Upper lobe of left lung (tissue), 6 donors: Measurements from ENCODE around the gene GALNT2. TPM values are rescaled to one million over a fixed set of nuclear protein-coding genes. Genes with fewer than 3 reads are reported as not detected.

Source experiments
- ATAC-seq, 2 donors: fragments of 200-7000 bp; cut with Tn5 transposase; one replicate each; pipeline ENCODE4 v1.9.1; 2022; ENCODE audit warnings: mild to moderate bottlenecking in 2 of 2, moderate library complexity in 2 of 2; ENCODE audit not compliant: low FRiP score in 2 of 2
- DNase-seq, 2 donors: peaks; one replicate each; pipeline ENCODE4 v3.0.0-alpha.2; 2019 to 2020
- H3K27ac ChIP-seq, 4 donors: fragments of 200-600 bp; sonication (generic); one replicate each; pipeline ENCODE4 v1.5.1; 2016 to 2019
- H3K27me3 ChIP-seq, 4 donors: fragments of 200-600 bp; sonication (generic); one replicate each; pipeline ENCODE4 v1.5.1; 2017 to 2019
- H3K36me3 ChIP-seq, 4 donors: fragments of 200-600 bp; sonication (generic); one replicate each; pipeline ENCODE4 v1.5.1; 2016 to 2019
- H3K4me1 ChIP-seq, 4 donors: fragments of 200-600 bp; sonication (generic); one replicate each; pipeline ENCODE4 v1.5.1; 2018 to 2019
- H3K4me3 ChIP-seq, 4 donors: fragments of 200-600 bp; sonication (generic); one replicate each; pipeline ENCODE4 v1.5.1; 2017 to 2019; ENCODE audit warnings: mild to moderate bottlenecking in 2 of 4, moderate library complexity in 1 of 4
- H3K9me3 ChIP-seq, 4 donors: fragments of 200-600 bp; sonication (generic); one replicate each; pipeline ENCODE4 v1.5.1; 2018 to 2019
- EP300 ChIP-seq, 4 donors: sonication (generic); formaldehyde crosslinking; IDR thresholded peaks; one replicate each; pipeline ENCODE4 v1.5.1; 2017; ENCODE audit warnings: antibody characterized with exemption in 4 of 4, control low read depth in 2 of 4
- POLR2A ChIP-seq, 4 donors: fragments of 450-650 bp; IDR thresholded peaks; one replicate each; pipeline ENCODE4 v1.5.1; 2016 to 2017; ENCODE audit warnings: antibody characterized with exemption in 4 of 4, mild to moderate bottlenecking in 2 of 4
- POLR2AphosphoS5 ChIP-seq, 2 donors: sonication (generic); formaldehyde crosslinking; IDR thresholded peaks; one replicate each; pipeline ENCODE4 v1.5.1; 2017; ENCODE audit warnings: antibody characterized with exemption in 2 of 2
- WGBS, 2 donors: methylation state at CpG; one replicate each; pipeline ENCODE4 v1.1.5; 2017 to 2018; 5-methylcytosine and 5-hydroxymethylcytosine counted together
- total RNA-seq, 6 donors: library from RNA; depleted of rRNA in 4 of 6; stranded (reverse); fragments of >200 nt in 4 of 6; gene quantifications; one replicate each; pipeline versions ENCODE4 v1.1.0 to v1.2.1, GENCODE V29; 2016 to 2021
- TF ChIP-seq, protein P1 (sequence below), 6 experiments: fragments of 450-650 bp in 4 of 6; fragments of 200-600 bp in 2 of 6; sonication (generic) in 2 of 6; IDR thresholded peaks; one replicate each; pipeline ENCODE4 v1.5.1; 2016 to 2019; ENCODE audit warnings: antibody characterized with exemption in 6 of 6
- donor health status: DM: no; HTN: no; CAD: no; lungs with moderate emphysema.
- donor health status: DM: no; HTN: yes; CAD: no; lungs with severe emphysema.

The GALNT2 gene
- total RNA-seq, 6 donors from 2014 or later: 51.3 to 62.3 (median 56.2) TPM

DNA sequence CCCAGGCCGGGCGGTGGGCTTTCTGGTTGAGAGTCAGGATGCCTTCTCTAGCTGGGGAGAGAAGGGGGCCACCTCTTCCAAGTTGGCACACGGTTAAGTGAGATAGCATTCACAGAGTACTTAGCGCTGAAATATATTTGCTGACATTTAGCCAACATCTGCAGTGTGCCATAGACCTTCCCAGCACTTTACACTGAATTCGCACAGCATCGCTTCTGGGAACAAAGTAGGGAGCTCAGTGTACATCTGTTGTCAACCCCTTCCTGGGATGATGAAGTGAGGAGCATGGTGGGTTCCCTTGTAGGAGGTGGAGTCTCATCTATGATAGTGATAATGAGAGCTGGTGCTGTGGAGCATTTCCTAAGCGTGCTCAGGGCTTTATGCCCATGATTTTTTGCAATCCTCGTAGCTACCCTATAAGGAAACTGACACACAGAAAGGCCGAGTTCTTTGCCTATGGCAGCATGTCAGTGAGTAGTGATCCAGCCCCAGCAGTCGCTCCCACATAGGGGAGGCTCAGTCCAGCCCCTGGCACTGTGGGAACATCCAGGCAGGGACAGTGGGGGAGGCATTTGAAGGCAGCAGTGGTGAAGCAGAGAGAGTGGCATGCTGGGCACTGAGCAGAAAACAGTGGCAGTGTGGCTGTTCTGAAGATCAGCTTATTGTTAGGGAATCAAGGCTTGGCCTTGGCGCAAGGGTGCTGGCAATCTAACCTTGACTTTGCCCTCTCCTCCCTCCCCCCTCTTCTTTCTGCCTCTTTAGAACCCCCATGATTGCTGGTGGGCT lies 182.8 kb downstream of the GALNT2 start:
- no peak overlapping the region for H3K27ac ChIP-seq
- ATAC-seq (no peak), DNase-seq (no peak)
- peaks cover 10 to 76% (median 42%) of the 10 kb centered on the region in 4 donors for H3K36me3 ChIP-seq
- H3K27me3 ChIP-seq: no peaks in the 10 kb centered on the region
- no peaks in the 10 kb centered on the region for H3K9me3 ChIP-seq
- 82 to 94% methylated on average over 5 to 11 of the region's 11 CpGs for WGBS, 2 donors
- no peak for TF ChIP-seq POLR2AphosphoS5 (IDR thresholded peaks at IDR 0.05)
- TF ChIP-seq, protein P1, sequence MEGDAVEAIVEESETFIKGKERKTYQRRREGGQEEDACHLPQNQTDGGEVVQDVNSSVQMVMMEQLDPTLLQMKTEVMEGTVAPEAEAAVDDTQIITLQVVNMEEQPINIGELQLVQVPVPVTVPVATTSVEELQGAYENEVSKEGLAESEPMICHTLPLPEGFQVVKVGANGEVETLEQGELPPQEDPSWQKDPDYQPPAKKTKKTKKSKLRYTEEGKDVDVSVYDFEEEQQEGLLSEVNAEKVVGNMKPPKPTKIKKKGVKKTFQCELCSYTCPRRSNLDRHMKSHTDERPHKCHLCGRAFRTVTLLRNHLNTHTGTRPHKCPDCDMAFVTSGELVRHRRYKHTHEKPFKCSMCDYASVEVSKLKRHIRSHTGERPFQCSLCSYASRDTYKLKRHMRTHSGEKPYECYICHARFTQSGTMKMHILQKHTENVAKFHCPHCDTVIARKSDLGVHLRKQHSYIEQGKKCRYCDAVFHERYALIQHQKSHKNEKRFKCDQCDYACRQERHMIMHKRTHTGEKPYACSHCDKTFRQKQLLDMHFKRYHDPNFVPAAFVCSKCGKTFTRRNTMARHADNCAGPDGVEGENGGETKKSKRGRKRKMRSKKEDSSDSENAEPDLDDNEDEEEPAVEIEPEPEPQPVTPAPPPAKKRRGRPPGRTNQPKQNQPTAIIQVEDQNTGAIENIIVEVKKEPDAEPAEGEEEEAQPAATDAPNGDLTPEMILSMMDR (IDR thresholded peaks at IDR 0.05): no peak
- no peak for TF ChIP-seq POLR2A (IDR thresholded peaks at IDR 0.05)
- TF ChIP-seq EP300 (IDR thresholded peaks at IDR 0.05): no peak
- H3K4me3 ChIP-seq: no peak overlapping the region
- no peaks in the 10 kb centered on the region for H3K4me1 ChIP-seq

DNA sequence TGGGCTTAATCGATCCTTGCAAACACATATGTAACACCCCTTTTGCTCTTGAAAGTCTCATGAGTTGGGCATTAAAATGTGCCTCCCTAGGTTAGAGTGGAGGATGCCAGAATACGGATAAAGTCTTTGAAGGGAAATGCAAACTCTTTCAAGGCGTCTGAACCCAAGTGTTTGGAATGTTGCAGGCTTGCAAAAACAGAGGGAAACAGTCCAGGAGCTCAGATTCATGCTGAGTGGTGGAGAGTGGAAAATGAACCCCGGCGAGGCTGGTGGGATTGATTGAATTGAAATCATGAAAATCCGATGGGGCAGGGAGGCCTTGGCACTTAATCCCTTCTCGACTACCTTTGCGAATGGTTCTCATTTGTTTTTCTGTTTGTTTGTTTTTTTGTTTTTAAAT lies 183.6 kb downstream of the GALNT2 start:
- no peak overlapping the region for H3K4me3 ChIP-seq
- TF ChIP-seq POLR2A (IDR thresholded peaks at IDR 0.05) (no peak), POLR2AphosphoS5 (IDR thresholded peaks at IDR 0.05) (no peak), EP300 (IDR thresholded peaks at IDR 0.05) (no peak)
- TF ChIP-seq, protein P1 (IDR thresholded peaks at IDR 0.05): no peak
- ATAC-seq: no peak
- 74 to 78% methylated on average over 8 of the region's 8 CpGs for WGBS, 2 donors
- H3K9me3 ChIP-seq: no peaks in the 10 kb centered on the region
- no peaks in the 10 kb centered on the region for H3K4me1 ChIP-seq
- H3K27me3 ChIP-seq: no peaks in the 10 kb centered on the region
- H3K36me3 ChIP-seq: peaks cover 10 to 76% (median 43%) of the 10 kb centered on the region in 4 donors
- DNase-seq: no peak
- no peak overlapping the region for H3K27ac ChIP-seq

DNA sequence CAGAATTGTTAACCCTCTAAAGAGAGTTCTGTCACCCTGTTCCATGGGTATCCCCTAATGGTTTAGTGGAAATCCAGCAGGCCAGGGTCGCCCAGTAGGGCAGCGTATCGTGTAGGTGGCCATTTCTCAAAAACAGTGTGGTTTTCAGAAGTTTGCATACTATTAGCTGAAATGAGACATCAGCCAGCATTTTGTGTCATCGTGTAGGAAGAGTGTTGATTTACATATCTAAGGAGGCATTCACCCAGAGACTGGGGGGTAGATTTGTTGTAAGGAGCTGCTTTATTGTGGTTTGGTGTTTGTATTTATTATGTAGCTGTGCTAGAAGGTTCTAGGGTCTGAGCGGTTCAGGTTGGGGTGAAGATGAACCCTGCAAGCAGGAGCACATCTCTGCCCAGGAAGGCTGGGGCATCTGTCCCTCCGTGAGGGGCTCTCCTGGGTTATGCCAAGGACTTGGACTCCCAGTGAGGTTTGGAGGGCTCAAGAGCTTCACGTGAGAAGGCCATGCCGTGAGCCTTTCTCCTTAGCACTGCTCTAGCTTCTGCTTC lies 184.7 kb downstream of the GALNT2 start:
- Histone ChIP-seq H3K27me3 (no peaks in the 10 kb centered on the region), H3K36me3 (peaks cover 4 to 76% (median 36%) of the 10 kb centered on the region in 4 donors), H3K9me3 (no peaks in the 10 kb centered on the region), H3K27ac (no peak overlapping the region), H3K4me3 (no peak overlapping the region), H3K4me1 (no peaks in the 10 kb centered on the region)
- TF ChIP-seq EP300 (IDR thresholded peaks at IDR 0.05): no peak
- TF ChIP-seq, protein P1 (IDR thresholded peaks at IDR 0.05): no peak
- no peak for TF ChIP-seq POLR2AphosphoS5 (IDR thresholded peaks at IDR 0.05)
- WGBS, 2 donors: 86 to 93% methylated on average over 8 of the region's 8 CpGs
- no peak for DNase-seq
- no peak for ATAC-seq

DNA sequence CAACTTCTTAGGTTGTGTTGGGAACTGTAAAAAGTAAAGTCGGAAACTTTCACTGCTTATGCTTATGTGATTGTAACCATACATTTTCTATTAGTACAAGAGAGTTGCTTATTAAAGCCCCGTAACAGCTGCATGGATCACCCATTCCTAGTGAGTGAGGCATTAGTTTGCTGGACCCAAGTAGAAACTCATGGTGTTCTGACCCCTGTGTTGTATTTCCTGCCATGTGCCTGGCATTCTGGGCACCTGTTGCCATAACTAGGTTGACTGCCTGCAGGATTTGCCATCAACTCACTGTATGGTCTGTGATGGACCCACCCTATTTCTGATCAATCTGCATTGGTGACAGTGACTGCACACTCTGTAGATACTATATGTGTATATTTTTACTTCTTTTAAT lies 186.1 kb downstream of the GALNT2 start:
- Histone ChIP-seq H3K36me3 (peaks cover 7 to 79% (median 33%) of the 10 kb centered on the region in 4 donors), H3K4me3 (no peak overlapping the region), H3K9me3 (no peaks in the 10 kb centered on the region), H3K27me3 (no peaks in the 10 kb centered on the region), H3K4me1 (no peaks in the 10 kb centered on the region), H3K27ac (no peak overlapping the region)
- WGBS, 2 donors: 86 to 96% methylated on average over 2 of the region's 2 CpGs
- ATAC-seq: no peak
- DNase-seq: no peak
- TF ChIP-seq, protein P1 (IDR thresholded peaks at IDR 0.05): no peak
- TF ChIP-seq POLR2AphosphoS5 (IDR thresholded peaks at IDR 0.05) (no peak), EP300 (IDR thresholded peaks at IDR 0.05) (no peak), POLR2A (IDR thresholded peaks at IDR 0.05) (no peak)
